Right lobe of liver (tissue), 6 donors: ENCODE data around the gene CAP1. TPM values are rescaled to one million over a fixed set of nuclear protein-coding genes. Genes with fewer than 3 reads are reported as not detected.

Experiments
- ATAC-seq, 4 donors: fragments of 200-7000 bp; cut with Tn5 transposase; one replicate each; pipeline ENCODE4 v1.9.1; 2020; ENCODE audit warnings: mild to moderate bottlenecking in 4 of 4, moderate library complexity in 4 of 4
- DNase-seq, 3 donors: peaks; one replicate each; pipeline ENCODE4 v3.0.0-alpha.2; 2020
- H3K27ac ChIP-seq, 3 donors: fragments of 200-600 bp; one replicate each; pipeline ENCODE4 v1.8.0; 2022
- H3K27me3 ChIP-seq, 2 donors: fragments of 200-600 bp; one replicate each; pipeline ENCODE4 v1.8.0; 2022
- H3K36me3 ChIP-seq, 4 donors: fragments of 200-600 bp; sonication (generic) in 1 of 4; one replicate each; pipeline versions ENCODE4 v1.5.1 to v1.8.0; 2017 to 2022; ENCODE audit warnings: control low read depth in 1 of 4
- H3K4me1 ChIP-seq, 4 donors: fragments of 200-600 bp; sonication (generic) in 1 of 4; one replicate each; pipeline versions ENCODE4 v1.5.1 to v1.8.0; 2017 to 2022; ENCODE audit warnings: control low read depth in 1 of 4
- H3K4me3 ChIP-seq, 3 donors: fragments of 200-600 bp; one replicate each; pipeline ENCODE4 v1.8.0; 2022
- H3K9me3 ChIP-seq, 4 donors: fragments of 200-600 bp; sonication (generic) in 1 of 4; one replicate each; pipeline versions ENCODE4 v1.5.1 to v1.8.0; 2017 to 2022; ENCODE audit warnings: control low read depth in 1 of 4
- POLR2A ChIP-seq: fragments of 450-650 bp; IDR thresholded peaks from one replicate; pipeline ENCODE4 v1.6.1; 2017; ENCODE audit warnings: antibody characterized with exemption, mild to moderate bottlenecking
- WGBS: methylation state at CpG from one replicate; pipeline ENCODE4 v1.1.6; 2018; ENCODE audit warnings: low coverage, low lambda C conversion rate; ENCODE audit not compliant: insufficient coverage; ENCODE audit errors: missing lambda C conversion rate; 5-methylcytosine and 5-hydroxymethylcytosine counted together
- intact Hi-C, 2 donors: fragments of 100-400 bp; cut with DNase I; formaldehyde crosslinking; loops; one replicate each; pipeline versions ENCODE4 v1.11.2 to v1.14.1; 2022
- total RNA-seq, 6 experiments: library from RNA; depleted of rRNA in 2 of 6; stranded (reverse); fragments of >200 nt in 2 of 6; fragmentation: NEBNext Ultra II Directional in 3 of 6; extraction: Animal tissue kit (Norgen Biotek cat#: 25700) in 3 of 6; gene quantifications; one replicate each; pipeline versions ENCODE4 v1.1.0 to v1.2.4, GENCODE V29; 2016 to 2023
- TF ChIP-seq, protein P1 (sequence below), 4 donors: fragments of 200-600 bp in 3 of 4; fragments of 450-650 bp in 1 of 4; IDR thresholded peaks; one replicate each; pipeline versions ENCODE4 v1.5.1 to v1.8.0; 2016 to 2022; ENCODE audit warnings: antibody characterized with exemption in 4 of 4, mild to moderate bottlenecking in 2 of 4
- donor health status: DM: no; HTN: yes; CAD: no.
- donor health status: DM: no; HTN: no; CAD: no.
- donor health status: DM: no; HTN: no; CAD: no.
- donor health status: DM: no; HTN: yes; CAD: no.
- donor health status: DM: no; HTN: yes; CAD: no.

CAP1 gene
- total RNA-seq, 6 experiments from 2014 or later = 93.1 to 152 (median 128) TPM

DNA sequence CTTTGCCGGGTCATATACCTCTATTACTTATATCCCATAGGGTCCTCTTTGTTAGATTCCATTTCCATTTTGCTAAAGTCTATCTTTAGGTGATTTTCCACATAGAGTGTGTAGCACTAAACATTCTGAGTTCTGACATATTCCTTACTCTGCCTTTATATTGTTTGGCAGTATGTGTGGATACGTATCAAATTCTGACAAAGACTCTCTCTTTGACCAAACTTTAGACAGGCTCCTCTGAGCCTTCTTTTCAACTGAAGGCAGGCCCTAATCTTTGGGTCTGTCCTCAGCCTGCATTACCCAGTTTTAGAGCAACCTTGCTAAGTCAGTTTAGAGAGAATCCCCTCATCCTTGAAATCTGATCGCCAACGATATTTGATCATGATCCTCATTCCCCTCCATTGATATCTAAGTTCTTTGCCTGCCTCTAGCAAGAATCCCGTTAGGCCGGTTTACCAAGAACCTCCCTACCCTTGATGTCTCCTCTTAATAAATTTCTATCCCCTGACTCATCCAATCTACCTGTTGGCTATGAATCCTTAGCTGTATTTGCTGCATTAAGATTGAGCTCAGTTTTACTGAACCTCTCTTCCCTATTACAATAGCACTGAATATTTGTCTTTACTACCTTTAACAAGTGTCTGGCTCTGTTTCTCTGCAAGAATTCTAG is 66.9 kb downstream of the CAP1 start:
- ATAC-seq = no peak
- intact Hi-C loops = no loop called here
- no peak overlapping the region for H3K4me3 ChIP-seq
- no peaks in the 10 kb centered on the region for H3K9me3 ChIP-seq
- DNase-seq = no peak
- no peaks in the 10 kb centered on the region for H3K27me3 ChIP-seq
- H3K4me1 ChIP-seq = no peaks in the 10 kb centered on the region
- H3K27ac ChIP-seq = no peak overlapping the region
- H3K36me3 ChIP-seq = no peaks in the 10 kb centered on the region
- 84% methylated on average over 6 of the region's 6 CpGs for WGBS
- TF ChIP-seq POLR2A = no peak
- TF ChIP-seq, protein P1, sequence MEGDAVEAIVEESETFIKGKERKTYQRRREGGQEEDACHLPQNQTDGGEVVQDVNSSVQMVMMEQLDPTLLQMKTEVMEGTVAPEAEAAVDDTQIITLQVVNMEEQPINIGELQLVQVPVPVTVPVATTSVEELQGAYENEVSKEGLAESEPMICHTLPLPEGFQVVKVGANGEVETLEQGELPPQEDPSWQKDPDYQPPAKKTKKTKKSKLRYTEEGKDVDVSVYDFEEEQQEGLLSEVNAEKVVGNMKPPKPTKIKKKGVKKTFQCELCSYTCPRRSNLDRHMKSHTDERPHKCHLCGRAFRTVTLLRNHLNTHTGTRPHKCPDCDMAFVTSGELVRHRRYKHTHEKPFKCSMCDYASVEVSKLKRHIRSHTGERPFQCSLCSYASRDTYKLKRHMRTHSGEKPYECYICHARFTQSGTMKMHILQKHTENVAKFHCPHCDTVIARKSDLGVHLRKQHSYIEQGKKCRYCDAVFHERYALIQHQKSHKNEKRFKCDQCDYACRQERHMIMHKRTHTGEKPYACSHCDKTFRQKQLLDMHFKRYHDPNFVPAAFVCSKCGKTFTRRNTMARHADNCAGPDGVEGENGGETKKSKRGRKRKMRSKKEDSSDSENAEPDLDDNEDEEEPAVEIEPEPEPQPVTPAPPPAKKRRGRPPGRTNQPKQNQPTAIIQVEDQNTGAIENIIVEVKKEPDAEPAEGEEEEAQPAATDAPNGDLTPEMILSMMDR (IDR thresholded peaks at IDR 0.05) = no peak

DNA sequence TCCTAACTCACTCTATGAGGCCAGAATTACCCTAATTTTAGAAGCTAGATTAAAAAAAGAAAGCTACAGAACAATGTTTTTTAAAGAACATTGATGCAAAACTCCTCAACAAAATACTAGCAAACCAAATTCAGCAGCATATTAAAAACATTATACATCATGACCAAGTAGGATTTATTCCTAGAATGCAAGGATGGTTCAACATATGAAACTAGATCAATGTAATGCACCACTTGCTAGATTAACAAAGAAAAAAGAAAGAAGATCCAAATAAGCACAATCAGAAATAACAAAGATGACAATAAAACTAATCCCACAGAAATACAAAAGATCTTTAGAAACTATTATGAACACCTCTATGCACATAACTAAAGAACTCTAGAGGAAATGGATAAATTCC is 69.9 kb downstream of the CAP1 start:
- ATAC-seq = no peak
- Histone ChIP-seq H3K4me1 (no peaks in the 10 kb centered on the region), H3K27ac (no peak overlapping the region), H3K4me3 (no peak overlapping the region), H3K9me3 (no peaks in the 10 kb centered on the region), H3K27me3 (no peaks in the 10 kb centered on the region), H3K36me3 (no peaks in the 10 kb centered on the region)
- no peak for TF ChIP-seq POLR2A
- TF ChIP-seq, protein P1 (IDR thresholded peaks at IDR 0.05) = no peak
- intact Hi-C loops = no loop called here
- no peak for DNase-seq

DNA sequence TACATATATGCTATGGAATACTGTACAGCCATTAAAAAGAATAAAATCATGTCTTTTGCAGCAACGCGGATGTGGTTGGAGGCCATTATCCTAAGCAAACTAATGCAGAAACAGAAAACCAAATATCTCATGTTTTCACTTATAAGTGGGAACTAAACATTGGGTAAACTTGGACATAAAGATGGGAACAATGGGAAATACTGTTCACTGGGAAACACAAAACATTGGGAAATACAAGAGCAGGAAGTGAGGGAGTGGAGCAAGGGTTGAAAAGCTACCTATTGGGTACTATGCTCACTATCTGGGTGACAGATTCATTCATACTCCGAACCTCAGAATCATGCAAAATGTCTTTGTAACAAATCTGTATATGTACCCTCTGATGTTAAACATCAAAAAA is 73.9 kb downstream of the CAP1 start:
- H3K4me1 ChIP-seq = no peaks in the 10 kb centered on the region
- 74% methylated on average over 3 of the region's 3 CpGs for WGBS
- H3K27me3 ChIP-seq = no peaks in the 10 kb centered on the region
- no peaks in the 10 kb centered on the region for H3K36me3 ChIP-seq
- ATAC-seq (no peak), DNase-seq (no peak)
- TF ChIP-seq, protein P1 (IDR thresholded peaks at IDR 0.05) = no peak
- no peak for TF ChIP-seq POLR2A
- no peak overlapping the region for H3K27ac ChIP-seq
- H3K9me3 ChIP-seq = no peaks in the 10 kb centered on the region
- no peak overlapping the region for H3K4me3 ChIP-seq
- intact Hi-C loops = no loop called here

DNA sequence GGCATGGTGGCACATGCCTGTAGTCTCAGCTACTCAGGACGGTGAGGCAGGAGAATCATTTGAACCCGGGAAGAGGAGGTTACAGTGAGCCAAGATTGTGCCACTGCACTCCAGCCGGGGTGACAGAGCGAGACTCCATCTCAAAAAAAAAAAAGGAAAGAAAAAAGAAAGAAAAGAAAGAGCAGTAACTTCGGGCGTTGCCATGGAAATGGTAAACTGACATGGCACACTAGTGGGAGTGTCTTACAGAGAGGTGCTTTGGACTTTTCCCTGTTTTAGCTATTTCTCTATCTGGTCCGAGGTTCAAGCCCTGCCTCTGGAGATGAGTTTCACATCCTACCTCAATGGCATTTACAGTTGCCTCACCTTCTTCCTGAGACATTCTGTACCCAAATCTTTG is 79.6 kb downstream of the CAP1 start:
- intact Hi-C loops = no loop called here
- WGBS = 53% methylated on average over 4 of the region's 7 CpGs
- H3K9me3 ChIP-seq = no peaks in the 10 kb centered on the region

More for the DNA sequence above, 79.6 kb downstream of the CAP1 start:
- TF ChIP-seq, protein P1 (IDR thresholded peaks at IDR 0.05) = no peak
- TF ChIP-seq POLR2A = no peak
- Histone ChIP-seq H3K36me3 (no peaks in the 10 kb centered on the region), H3K4me1 (no peaks in the 10 kb centered on the region), H3K27ac (no peak overlapping the region), H3K27me3 (no peaks in the 10 kb centered on the region), H3K4me3 (no peak overlapping the region)
- no peak for ATAC-seq
- no peak for DNase-seq

Other genes with a start within 250 kb of the CAP1 start
- gene TRIT1, start 157.2 kb upstream of the CAP1 start, total RNA-seq = 10 to 100 TPM in 1 of 6 experiments, 1 to 10 TPM in 5; 5.1 to 10.3 (median 7.0) TPM
- gene MYCL, start 138.8 kb upstream of the CAP1 start, total RNA-seq = 10 to 100 TPM in 2 of 6 experiments, 1 to 10 TPM in 3, under 1 TPM in 1; 0.75 to 20.5 (median 6.1) TPM
- gene MFSD2A, start 85.6 kb upstream of the CAP1 start, total RNA-seq = 100 to 1,000 TPM in 3 of 6 experiments, 10 to 100 TPM in 3; 44.3 to 292 (median 113) TPM
- 10 to 100 TPM; 16.5 to 47.8 (median 33.1) TPM for gene PPT1, start 56.5 kb downstream of the CAP1 start, total RNA-seq
- gene RLF, start 120.7 kb downstream of the CAP1 start, total RNA-seq = 10 to 100 TPM in 1 of 6 experiments, 1 to 10 TPM in 5; 4.6 to 12.3 (median 6.0) TPM
- gene TMCO2, start 207.2 kb downstream of the CAP1 start, total RNA-seq = not detected
- gene ZMPSTE24, start 217.5 kb downstream of the CAP1 start, total RNA-seq = 10 to 100 TPM; 21.1 to 36.9 (median 27.5) TPM